HEK293 (cell line): ENCODE data around the gene ICOSLG.

ENCODE experiments used
- CTCF ChIA-PET: fragments of 350-600 bp; formaldehyde crosslinking; extraction: SDS; loops from one replicate; lab custom pipeline; 2021; ENCODE audit warnings: antibody characterized with exemption; lab: Yijun Ruan, JAX
- POLR2A ChIA-PET: fragments of 300-600 bp; formaldehyde crosslinking; extraction: SDS; loops from one replicate; lab custom pipeline; 2020; ENCODE audit warnings: antibody characterized with exemption, inconsistent platforms; lab: Yijun Ruan, JAX
- H3K27ac ChIP-seq: fragments of 200-500 bp; sonication (Bioruptor generic); 2 replicates; pipeline ENCODE4 v1.5.1; 2014; ENCODE audit warnings: low read depth, low read length, control low read depth, inconsistent platforms; ENCODE audit errors: extremely low read depth
- H3K36me3 ChIP-seq, 2 experiments: fragments of 200-500 bp in 1 of 2; sonication (Bioruptor generic) in 1 of 2; 1 replicate in 1 of 2; 2 replicates in 1 of 2; pipeline ENCODE4 v1.5.1; 2014 to 2017; ENCODE audit warnings: inconsistent platforms in 2 of 2, low read length in 2 of 2; ENCODE audit not compliant: control insufficient read depth in 2 of 2, insufficient read depth in 1 of 2
- H3K4me1 ChIP-seq: fragments of 200-500 bp; sonication (Bioruptor generic); 2 replicates; pipeline ENCODE4 v1.5.1; 2014; ENCODE audit warnings: mild to moderate bottlenecking, low read length, inconsistent platforms; ENCODE audit not compliant: control insufficient read depth, insufficient read depth
- H3K4me3 ChIP-seq: 2 replicates; pipeline ENCODE4 v1.5.1; 2011; ENCODE audit warnings: low read depth, mild to moderate bottlenecking, control low read depth, low read length, moderate library complexity
- H3K9me3 ChIP-seq: fragments of 200-500 bp; sonication (Bioruptor generic); 2 replicates; pipeline ENCODE4 v1.5.1; 2014; ENCODE audit warnings: low read depth, low read length, inconsistent platforms; ENCODE audit not compliant: control insufficient read depth, insufficient read depth
- EGR2 ChIP-seq: fragments of 450-650 bp; formaldehyde crosslinking; IDR thresholded peaks from 2 replicates; pipeline ENCODE4 v1.5.1; 2016; ENCODE audit warnings: low read depth, missing biosample characterization, missing genetic modification characterization
- GLIS1 ChIP-seq: fragments of 450-650 bp; formaldehyde crosslinking; IDR thresholded peaks from 2 replicates; pipeline ENCODE4 v1.5.1; 2016; ENCODE audit warnings: missing biosample characterization, missing genetic modification characterization
- INSM2 ChIP-seq: fragments of 450-650 bp; formaldehyde crosslinking; IDR thresholded peaks from 2 replicates; pipeline ENCODE4 v1.5.1; 2016; ENCODE audit warnings: missing biosample characterization, missing genetic modification characterization
- KLF1 ChIP-seq: fragments of 450-650 bp; formaldehyde crosslinking; IDR thresholded peaks from 2 replicates; pipeline ENCODE4 v1.5.1; 2016; ENCODE audit warnings: missing biosample characterization, missing genetic modification characterization
- KLF17 ChIP-seq: fragments of 450-650 bp; formaldehyde crosslinking; IDR thresholded peaks from 2 replicates; pipeline ENCODE4 v1.5.1; 2016; ENCODE audit warnings: missing biosample characterization, missing genetic modification characterization
- MYNN ChIP-seq: fragments of 450-650 bp; formaldehyde crosslinking; IDR thresholded peaks from 2 replicates; pipeline ENCODE4 v1.5.1; 2016; ENCODE audit warnings: missing biosample characterization, missing genetic modification characterization, borderline replicate concordance
- OSR2 ChIP-seq: fragments of 450-650 bp; formaldehyde crosslinking; IDR thresholded peaks from 2 replicates; pipeline ENCODE4 v1.5.1; 2016; ENCODE audit warnings: missing biosample characterization, missing genetic modification characterization
- PRDM1 ChIP-seq: fragments of 450-650 bp; formaldehyde crosslinking; IDR thresholded peaks from 2 replicates; pipeline ENCODE4; 2016; ENCODE audit warnings: missing biosample characterization, missing genetic modification characterization
- PRDM2 ChIP-seq: fragments of 450-650 bp; formaldehyde crosslinking; IDR thresholded peaks from 2 replicates; pipeline ENCODE4 v1.5.1; 2016; ENCODE audit warnings: missing biosample characterization, missing genetic modification characterization, borderline replicate concordance
- SALL2 ChIP-seq: fragments of 450-650 bp; formaldehyde crosslinking; IDR thresholded peaks from 2 replicates; pipeline ENCODE4 v1.5.0; 2017; ENCODE audit warnings: missing biosample characterization, mild to moderate bottlenecking, missing genetic modification characterization, borderline replicate concordance
- SP7 ChIP-seq: fragments of 450-650 bp; formaldehyde crosslinking; IDR thresholded peaks from 2 replicates; pipeline ENCODE4 v1.5.1; 2016; ENCODE audit warnings: missing biosample characterization, missing genetic modification characterization
- ZBTB21 ChIP-seq: fragments of 450-650 bp; formaldehyde crosslinking; IDR thresholded peaks from 2 replicates; pipeline ENCODE4 v1.5.1; 2017; ENCODE audit warnings: missing biosample characterization, missing genetic modification characterization
- ZBTB7A ChIP-seq: fragments of 450-650 bp; formaldehyde crosslinking; IDR thresholded peaks from 2 replicates; pipeline ENCODE4 v1.5.1; 2016; ENCODE audit warnings: low read depth, missing biosample characterization, missing genetic modification characterization
- ZBTB8A ChIP-seq: fragments of 450-650 bp; formaldehyde crosslinking; IDR thresholded peaks from 2 replicates; pipeline ENCODE4 v1.5.1; 2016; ENCODE audit warnings: missing biosample characterization, missing genetic modification characterization
- ZFHX2 ChIP-seq: fragments of 450-650 bp; formaldehyde crosslinking; conservative IDR thresholded peaks from 2 replicates; pipeline ENCODE4 v1.5.1; 2016; ENCODE audit warnings: missing biosample characterization, missing genetic modification characterization
- ZIC2 ChIP-seq: fragments of 450-650 bp; formaldehyde crosslinking; IDR thresholded peaks from 2 replicates; pipeline ENCODE4 v1.5.1; 2016; ENCODE audit warnings: missing biosample characterization, missing genetic modification characterization
- ZNF341 ChIP-seq: fragments of 450-650 bp; formaldehyde crosslinking; IDR thresholded peaks from 2 replicates; pipeline ENCODE4; 2016; ENCODE audit warnings: low read depth, missing biosample characterization, missing genetic modification characterization
- ZNF398 ChIP-seq: fragments of 450-650 bp; formaldehyde crosslinking; IDR thresholded peaks from 2 replicates; pipeline ENCODE4 v1.5.1; 2017; ENCODE audit warnings: missing biosample characterization, missing genetic modification characterization
- ZNF600 ChIP-seq: fragments of 450-650 bp; formaldehyde crosslinking; IDR thresholded peaks from 2 replicates; pipeline ENCODE4 v1.5.1; 2016; ENCODE audit warnings: missing biosample characterization, missing genetic modification characterization
- ZNF670 ChIP-seq: fragments of 450-650 bp; formaldehyde crosslinking; IDR thresholded peaks from 2 replicates; pipeline ENCODE4 v1.5.1; 2016; ENCODE audit warnings: missing biosample characterization, missing genetic modification characterization, low read depth

Gene ICOSLG

GRCh38 chr21:44281801-44282200 is 41.1 kb upstream of the ICOSLG start (continued):
- TF ChIP-seq PRDM2 (tag by site-specific recombination) (no peak), SALL2 (tag by site-specific recombination) (no peak), ZNF341 (no peak), ZBTB21 (tag by site-specific recombination) (no peak)
- TF ChIP-seq, all 188 proteins: peak for 0

DNA sequence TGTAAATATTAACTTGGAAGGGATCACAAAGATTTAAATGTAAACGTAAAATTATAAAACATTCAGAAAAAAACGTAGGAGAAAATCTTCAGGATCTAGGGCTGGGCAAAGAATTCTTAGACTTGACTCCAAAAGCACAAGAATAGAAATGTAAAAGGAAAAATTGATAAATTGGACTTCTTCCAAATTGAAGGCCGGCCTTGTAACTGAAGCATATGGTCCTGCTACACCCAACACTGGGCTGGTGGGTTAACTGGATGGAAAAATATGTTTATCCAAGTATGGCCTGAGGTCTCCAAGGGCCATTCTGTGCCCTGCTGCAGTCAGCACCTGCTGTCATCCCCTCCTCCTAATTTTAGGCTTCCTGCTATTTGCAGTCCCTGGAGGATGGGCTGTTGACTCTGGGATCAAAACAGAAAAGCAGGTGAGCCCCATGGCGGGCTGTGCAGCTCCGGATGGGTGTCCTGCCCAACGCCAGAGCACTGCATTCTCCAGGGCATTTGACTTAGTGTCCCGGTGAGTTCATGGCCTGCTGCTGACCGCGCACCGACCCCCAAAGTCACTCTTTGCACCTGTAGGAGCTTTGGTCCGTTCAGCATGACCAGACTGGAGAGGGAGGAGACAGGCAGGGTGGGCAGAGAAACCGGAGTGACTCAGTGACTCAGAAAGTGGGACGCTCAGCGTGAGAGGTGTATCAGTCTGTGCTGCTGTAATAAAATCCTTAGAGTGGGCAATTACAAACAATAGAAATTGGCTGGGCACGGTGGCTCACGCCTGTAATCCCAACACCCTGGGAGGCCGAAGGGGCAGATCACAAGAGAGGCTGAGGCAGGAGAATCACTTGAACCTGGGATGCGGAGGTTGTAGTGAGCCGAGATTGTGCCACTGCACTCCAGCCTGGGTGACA is 38.9 kb upstream of the ICOSLG start:
- Histone ChIP-seq H3K4me1 (no peaks in the 10 kb centered on the region), H3K27ac (no peak overlapping the region), H3K9me3 (no peaks in the 10 kb centered on the region), H3K36me3 (no peaks in the 10 kb centered on the region), H3K4me3 (no peak overlapping the region)
- TF ChIP-seq GLIS1 (tag by site-specific recombination), result peak; percentile 86
- TF ChIP-seq KLF17 (tag by site-specific recombination), result peak; percentile 99
- TF ChIP-seq ZBTB7A (tag by site-specific recombination), result no peak
- peak; percentile 55 for TF ChIP-seq SP7
- TF ChIP-seq PRDM1 (tag by site-specific recombination), result peak; percentile 27; the same call in 1 of the 2 replicates
- TF ChIP-seq ZFHX2 (tag by site-specific recombination), result peak; percentile 88
- TF ChIP-seq OSR2, result peak; percentile 75
- TF ChIP-seq MYNN (tag by site-specific recombination), result no peak
- peak; percentile 74 for TF ChIP-seq ZNF600
- TF ChIP-seq EGR2, result peak; percentile 98
- TF ChIP-seq ZBTB8A (tag by site-specific recombination), result peak; percentile 53
- no peak for TF ChIP-seq INSM2 (tag by site-specific recombination)
- no peak for TF ChIP-seq ZNF398 (tag by site-specific recombination)
- peak; percentile 91 for TF ChIP-seq ZIC2 (tag by site-specific recombination)
- TF ChIP-seq ZNF670, result no peak
- 0 out of 2 replicates have a peak, but pooled peaks have one; percentile 16 for TF ChIP-seq KLF1 (tag by site-specific recombination)
- CTCF ChIA-PET, result interaction anchor here (1.3 kb wide), 1 partner anchor 18 kb away, joined by 7 read pairs; no protein-coding TSS in a partner anchor
- POLR2A ChIA-PET, result no interaction called here
